Naive thymus-derived CD4-positive, alpha-beta T cell (primary cell): Measurements from ENCODE around the gene PCSK2. TPM values are rescaled to one million over a fixed set of nuclear protein-coding genes. Genes with fewer than 3 reads are reported as not detected.
A peak's percentile ranks its signal among the peaks of the same experiment; 100 is the strongest.

ENCODE experiments used
- ATAC-seq: fragments of 150-1000 bp; cut with Tn5 transposase; 2 replicates; pipeline ENCODE4 v1.10.0; 2021; ENCODE audit warnings: mild to moderate bottlenecking, moderate library complexity
- CTCF ChIA-PET: fragments of 350-600 bp; sonication (Branson Sonifier 250); formaldehyde crosslinking; loops from one replicate; lab custom pipeline; 2021; ENCODE audit warnings: antibody characterized with exemption; lab: Charles Lee
- POLR2A ChIA-PET: fragments of 350-600 bp; sonication (Branson Sonifier 250); formaldehyde crosslinking; loops from one replicate; lab custom pipeline; 2021; ENCODE audit warnings: antibody characterized with exemption, inconsistent platforms; lab: Charles Lee
- DNase-seq, 9 donors: peaks; one replicate each; pipeline versions ENCODE4 v3.0.0 to v3.0.0-alpha.2; 2020 to 2022; ENCODE audit warnings: mixed read lengths in 1 of 9
- H3K27ac ChIP-seq: one replicate; pipeline ENCODE4 v1.7.0; 2013; ENCODE audit warnings: mild to moderate bottlenecking, low read depth, low read length, moderate library complexity
- H3K27me3 ChIP-seq, 2 donors: one replicate each; pipeline ENCODE4 v1.7.0; 2013; ENCODE audit warnings: low read length in 2 of 2, mild to moderate bottlenecking in 2 of 2, moderate library complexity in 2 of 2; ENCODE audit not compliant: control insufficient read depth in 2 of 2, insufficient read depth in 2 of 2
- H3K36me3 ChIP-seq, 3 experiments: 1 replicate in 2 of 3; 2 replicates in 1 of 3; pipeline ENCODE4 v1.7.0; 2013; ENCODE audit warnings: low read length in 3 of 3, mild to moderate bottlenecking in 3 of 3, moderate library complexity in 1 of 3; ENCODE audit not compliant: insufficient read depth in 3 of 3, control insufficient read depth in 2 of 3
- H3K4me1 ChIP-seq, 2 donors: one replicate each; pipeline ENCODE4 v1.7.0; 2013; ENCODE audit warnings: low read length in 2 of 2, mild to moderate bottlenecking in 2 of 2, moderate library complexity in 1 of 2; ENCODE audit not compliant: control insufficient read depth in 2 of 2, insufficient read depth in 2 of 2
- H3K4me3 ChIP-seq: 2 replicates; pipeline ENCODE4 v1.7.0; 2013; ENCODE audit warnings: mild to moderate bottlenecking, low read length
- H3K9me3 ChIP-seq, 3 experiments: 1 replicate in 2 of 3; 2 replicates in 1 of 3; pipeline ENCODE4 v1.7.0; 2013; ENCODE audit warnings: low read length in 3 of 3; ENCODE audit not compliant: control insufficient read depth in 2 of 3
- H3K27ac Mint-ChIP-seq, 9 donors: one replicate each; pipeline ENCODE4 v1.8.0; 2020 to 2022; ENCODE audit warnings: mixed read lengths in 9 of 9, mild to moderate bottlenecking in 8 of 9, moderate library complexity in 5 of 9, inconsistent platforms in 2 of 9
- H3K27me3 Mint-ChIP-seq, 5 donors: one replicate each; pipeline ENCODE4 v1.8.0; 2021 to 2022; ENCODE audit warnings: mixed read lengths in 5 of 5, mild to moderate bottlenecking in 1 of 5
- H3K36me3 Mint-ChIP-seq, 5 donors: one replicate each; pipeline ENCODE4 v1.8.0; 2020 to 2022; ENCODE audit warnings: mixed read lengths in 5 of 5, mild to moderate bottlenecking in 3 of 5, inconsistent platforms in 1 of 5
- H3K4me1 Mint-ChIP-seq, 7 donors: one replicate each; pipeline ENCODE4 v1.8.0; 2020 to 2022; ENCODE audit warnings: mixed read lengths in 7 of 7, mild to moderate bottlenecking in 3 of 7, inconsistent platforms in 1 of 7
- H3K4me3 Mint-ChIP-seq, 10 donors: one replicate each; pipeline ENCODE4 v1.8.0; 2020 to 2022; ENCODE audit warnings: mild to moderate bottlenecking in 10 of 10, mixed read lengths in 10 of 10, moderate library complexity in 6 of 10, inconsistent platforms in 2 of 10
- H3K9me3 Mint-ChIP-seq, 11 donors: one replicate each; pipeline ENCODE4 v1.8.0; 2020 to 2022; ENCODE audit warnings: mixed read lengths in 11 of 11, mild to moderate bottlenecking in 4 of 11, inconsistent platforms in 1 of 11, moderate library complexity in 1 of 11
- intact Hi-C, 2 donors: fragments of 100-400 bp; cut with micrococcal nuclease; formaldehyde crosslinking; loops; one replicate each; pipeline ENCODE4 v1.15.1; 2023
- polyA plus RNA-seq, 2 donors: library from polyadenylated mRNA; unstranded; fragments of 300-500 nt; fragmentation: Illumina TruSeq; gene quantifications; one replicate each; pipeline ENCODE4 v1.2.3, GENCODE V29; 2021
- total RNA-seq, 6 experiments: library from RNA in 5 of 6; stranded (reverse) in 5 of 6; gene quantifications; 1 replicate in 5 of 6; 2 replicates in 1 of 6; pipeline ENCODE4 v1.2.3 and lab custom pipeline; 2021 to 2026

The PCSK2 gene
- total and polyA plus RNA-seq, 7 experiments from 2014 or later = not detected

DNA sequence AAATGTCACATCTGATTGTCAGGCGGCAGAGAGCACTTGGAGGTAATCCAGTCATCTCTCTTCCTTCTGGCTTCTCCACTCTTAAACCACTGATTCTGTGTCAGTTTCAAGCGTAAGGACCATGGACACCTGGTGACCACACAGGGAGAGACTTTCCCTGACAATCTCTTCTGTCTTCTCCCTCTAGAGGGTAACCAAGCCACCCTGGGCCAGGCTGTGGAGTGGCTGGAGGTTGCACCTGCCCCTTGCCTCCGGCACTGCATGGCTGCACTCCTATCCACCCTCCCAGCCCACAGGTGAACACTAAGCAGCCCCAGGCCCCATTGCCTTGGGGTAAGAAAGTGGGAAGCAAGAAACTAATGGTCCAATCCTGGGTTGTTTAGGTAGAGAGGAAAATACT lies 225.6 kb downstream of the PCSK2 start:
- Histone ChIP-seq H3K4me3 (no peak overlapping the region), H3K9me3 (no peaks in the 10 kb centered on the region), H3K27me3 (no peaks in the 10 kb centered on the region), H3K27ac (no peak overlapping the region), H3K36me3 (no peaks in the 10 kb centered on the region), H3K4me1 (no peaks in the 10 kb centered on the region)
- ChIA-PET CTCF (no interaction called here), POLR2A (no interaction called here)
- no peaks in the 10 kb centered on the region for H3K4me1 Mint-ChIP-seq
- H3K4me3 Mint-ChIP-seq = no peak overlapping the region
- no peak for ATAC-seq
- no peak overlapping the region for H3K27ac Mint-ChIP-seq
- no peaks in the 10 kb centered on the region for H3K9me3 Mint-ChIP-seq
- H3K36me3 Mint-ChIP-seq = no peaks in the 10 kb centered on the region
- DNase-seq = no peak
- intact Hi-C loops = no loop called here
- peaks cover 28 to 39% (median 32%) of the 10 kb centered on the region in 5 donors for H3K27me3 Mint-ChIP-seq

DNA sequence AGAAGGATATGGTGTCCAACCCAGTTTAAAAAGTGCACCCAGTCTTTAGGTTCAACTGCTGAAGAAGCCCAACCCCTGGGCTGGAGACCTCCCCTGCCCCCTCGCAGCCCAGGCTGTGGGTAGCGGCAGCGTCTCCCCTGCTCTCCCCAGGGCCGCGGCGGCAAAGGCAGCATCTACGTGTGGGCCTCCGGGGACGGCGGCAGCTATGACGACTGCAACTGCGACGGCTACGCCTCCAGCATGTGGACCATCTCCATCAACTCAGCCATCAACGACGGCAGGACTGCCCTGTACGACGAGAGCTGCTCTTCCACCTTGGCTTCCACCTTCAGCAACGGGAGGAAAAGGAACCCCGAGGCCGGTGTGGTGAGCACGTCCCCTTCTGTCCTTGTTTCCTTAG lies 226.8 kb downstream of the PCSK2 start:
- Histone ChIP-seq H3K27ac (no peak overlapping the region), H3K36me3 (no peaks in the 10 kb centered on the region), H3K9me3 (no peaks in the 10 kb centered on the region), H3K27me3 (no peaks in the 10 kb centered on the region), H3K4me1 (no peaks in the 10 kb centered on the region), H3K4me3 (no peak overlapping the region)
- no peak overlapping the region for H3K27ac Mint-ChIP-seq
- DNase-seq = no peak
- no peak for ATAC-seq
- ChIA-PET CTCF (no interaction called here), POLR2A (no interaction called here)
- no peaks in the 10 kb centered on the region for H3K36me3 Mint-ChIP-seq
- peak overlapping the region in 1 of 10 donors; percentile 44 for H3K4me3 Mint-ChIP-seq
- peaks cover 28 to 40% (median 32%) of the 10 kb centered on the region in 5 donors for H3K27me3 Mint-ChIP-seq
- H3K4me1 Mint-ChIP-seq = no peaks in the 10 kb centered on the region
- intact Hi-C loops = no loop called here
- H3K9me3 Mint-ChIP-seq = no peaks in the 10 kb centered on the region

DNA sequence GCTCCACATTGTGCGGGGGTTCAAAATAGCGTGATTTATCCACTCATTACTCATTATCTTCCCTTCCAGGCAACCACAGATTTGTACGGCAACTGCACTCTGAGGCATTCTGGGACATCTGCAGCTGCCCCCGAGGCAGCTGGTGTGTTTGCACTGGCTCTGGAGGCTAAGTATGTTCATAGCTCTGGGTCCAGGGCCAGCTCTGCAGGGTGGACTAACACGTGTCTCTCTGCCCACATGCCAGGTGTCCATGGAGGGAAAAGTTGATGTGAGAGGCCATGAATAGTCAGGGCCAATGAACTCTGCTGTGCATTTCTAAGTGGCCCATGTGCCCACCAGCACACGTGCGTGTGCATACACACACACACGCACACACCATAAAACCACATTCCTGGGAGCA lies 229.4 kb downstream of the PCSK2 start:
- H3K27ac Mint-ChIP-seq = no peak overlapping the region

DNA sequence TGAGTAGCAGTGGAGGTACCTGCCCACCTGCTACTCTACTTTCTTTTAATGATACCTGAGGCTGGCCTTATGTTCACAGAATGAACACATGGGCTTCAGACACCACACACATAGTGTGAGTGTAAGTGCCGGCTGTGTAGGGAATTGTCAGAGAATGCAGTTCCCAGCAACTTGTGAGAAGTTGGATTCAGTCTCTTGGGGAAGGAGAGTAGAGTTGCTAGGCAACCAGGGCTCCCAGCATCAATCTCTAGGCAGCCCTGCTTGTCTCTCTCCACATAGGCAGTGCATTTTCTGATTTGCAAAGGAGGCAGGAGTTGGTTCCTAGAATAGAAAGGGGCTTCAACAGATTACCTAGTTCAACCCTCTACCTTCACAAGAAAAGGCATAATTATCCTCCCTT lies 230.2 kb downstream of the PCSK2 start:
- Mint-ChIP-seq H3K27me3 (peaks cover 19 to 33% (median 24%) of the 10 kb centered on the region in 5 donors), H3K36me3 (peaks cover 0 to 1% (median 0%) of the 10 kb centered on the region in 5 donors), H3K9me3 (peaks cover 0 to 5% (median 0%) of the 10 kb centered on the region in 11 donors), H3K4me3 (no peak overlapping the region), H3K27ac (no peak overlapping the region), H3K4me1 (peaks cover 0 to 6% (median 0%) of the 10 kb centered on the region in 7 donors)
- POLR2A ChIA-PET = no interaction called here
- CTCF ChIA-PET = no interaction called here
- DNase-seq (no peak), ATAC-seq (no peak)
- Histone ChIP-seq H3K4me3 (no peak overlapping the region), H3K36me3 (no peaks in the 10 kb centered on the region), H3K4me1 (no peaks in the 10 kb centered on the region), H3K9me3 (no peaks in the 10 kb centered on the region), H3K27ac (no peak overlapping the region), H3K27me3 (no peaks in the 10 kb centered on the region)
- intact Hi-C loops = no loop called here

More for the DNA sequence above, 229.4 kb downstream of the PCSK2 start:
- H3K4me3 Mint-ChIP-seq = no peak overlapping the region
- Histone ChIP-seq H3K4me1 (no peaks in the 10 kb centered on the region), H3K27ac (no peak overlapping the region), H3K9me3 (no peaks in the 10 kb centered on the region), H3K4me3 (no peak overlapping the region), H3K27me3 (no peaks in the 10 kb centered on the region), H3K36me3 (no peaks in the 10 kb centered on the region)
- H3K9me3 Mint-ChIP-seq = peaks cover 0 to 5% (median 0%) of the 10 kb centered on the region in 11 donors
- H3K36me3 Mint-ChIP-seq = peaks cover 0 to 1% (median 0%) of the 10 kb centered on the region in 5 donors
- DNase-seq = no peak
- POLR2A ChIA-PET = no interaction called here
- CTCF ChIA-PET = no interaction called here
- H3K27me3 Mint-ChIP-seq = peaks cover 25 to 37% (median 29%) of the 10 kb centered on the region in 5 donors
- ATAC-seq = no peak
- peaks cover 0 to 6% (median 0%) of the 10 kb centered on the region in 7 donors for H3K4me1 Mint-ChIP-seq
- intact Hi-C loops = no loop called here

DNA sequence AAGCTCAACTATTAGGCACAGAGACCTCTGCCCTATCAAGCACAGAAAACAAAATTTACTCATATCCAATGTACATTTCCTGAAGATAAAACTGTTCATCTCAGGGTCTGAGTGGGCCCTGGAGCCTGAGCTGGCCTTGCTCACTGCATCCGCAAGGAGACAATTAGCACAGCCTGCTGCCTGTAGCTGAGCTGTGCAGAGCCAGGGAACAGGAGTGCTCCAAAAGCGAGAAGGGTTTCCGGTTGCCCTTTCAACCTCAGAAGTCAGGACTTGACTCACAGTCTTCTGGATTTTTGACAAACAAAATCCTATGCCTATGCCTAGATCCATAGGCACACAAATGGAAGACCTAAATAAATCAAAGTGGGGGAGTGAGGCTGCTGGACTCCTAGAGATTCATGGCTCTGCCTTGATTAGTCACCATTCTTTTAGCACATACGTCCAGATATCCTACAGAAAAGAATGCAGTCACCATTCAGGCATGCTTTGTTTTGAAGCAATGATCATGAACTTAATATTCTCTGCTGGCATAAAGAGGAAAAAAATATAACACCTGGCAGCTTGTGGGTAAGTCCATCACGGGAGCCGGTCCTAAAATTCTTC lies 230.8 kb downstream of the PCSK2 start:
- intact Hi-C loops = no loop called here
- Histone ChIP-seq H3K9me3 (no peaks in the 10 kb centered on the region), H3K4me3 (no peak overlapping the region), H3K27me3 (no peaks in the 10 kb centered on the region), H3K4me1 (no peaks in the 10 kb centered on the region), H3K27ac (no peak overlapping the region), H3K36me3 (no peaks in the 10 kb centered on the region)
- POLR2A ChIA-PET = no interaction called here
- no peak for DNase-seq
- peaks cover 0 to 6% (median 0%) of the 10 kb centered on the region in 7 donors for H3K4me1 Mint-ChIP-seq
- H3K27me3 Mint-ChIP-seq = peaks cover 18 to 30% (median 24%) of the 10 kb centered on the region in 5 donors
- no peak for ATAC-seq
- CTCF ChIA-PET = no interaction called here
- H3K9me3 Mint-ChIP-seq = peaks cover 0 to 5% (median 0%) of the 10 kb centered on the region in 11 donors
- peaks cover 0 to 1% (median 0%) of the 10 kb centered on the region in 5 donors for H3K36me3 Mint-ChIP-seq
- H3K27ac Mint-ChIP-seq = no peak overlapping the region
- H3K4me3 Mint-ChIP-seq = no peak overlapping the region

DNA sequence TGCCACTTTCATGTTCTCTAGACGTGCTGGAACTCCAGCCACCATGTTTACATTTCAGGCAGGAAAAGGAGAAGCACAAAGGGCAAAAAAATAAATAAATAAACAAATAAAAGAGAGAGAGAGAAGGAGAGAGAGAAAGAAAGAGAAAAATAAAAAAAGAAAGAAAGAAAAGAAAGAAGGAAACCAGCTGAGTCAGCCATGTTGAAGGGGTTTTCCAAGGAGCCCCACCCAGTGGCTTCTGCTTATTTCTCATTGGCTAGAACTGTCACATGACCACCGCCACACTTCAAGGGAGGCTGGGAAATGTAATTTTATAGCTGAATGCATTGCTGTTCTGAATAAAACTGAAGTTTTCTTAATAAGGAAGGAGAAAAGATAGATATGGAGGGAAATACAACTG lies 233.3 kb downstream of the PCSK2 start:
- H3K36me3 ChIP-seq = no peaks in the 10 kb centered on the region
- H3K27ac ChIP-seq = no peak overlapping the region
- CTCF ChIA-PET = no interaction called here
- H3K9me3 ChIP-seq = no peaks in the 10 kb centered on the region
- no peak overlapping the region for H3K4me3 ChIP-seq
- H3K9me3 Mint-ChIP-seq = peaks cover 0 to 5% (median 0%) of the 10 kb centered on the region in 11 donors
- no peaks in the 10 kb centered on the region for H3K4me1 ChIP-seq
- H3K27me3 ChIP-seq = no peaks in the 10 kb centered on the region
- intact Hi-C loops = no loop called here
- H3K4me1 Mint-ChIP-seq = peaks cover 0 to 6% (median 0%) of the 10 kb centered on the region in 7 donors
- POLR2A ChIA-PET = no interaction called here
- ATAC-seq (no peak), DNase-seq (no peak)
- H3K27ac Mint-ChIP-seq = no peak overlapping the region
- no peak overlapping the region for H3K4me3 Mint-ChIP-seq
- H3K27me3 Mint-ChIP-seq = peaks cover 11 to 30% (median 16%) of the 10 kb centered on the region in 5 donors
- peaks cover 0 to 1% (median 0%) of the 10 kb centered on the region in 5 donors for H3K36me3 Mint-ChIP-seq

DNA sequence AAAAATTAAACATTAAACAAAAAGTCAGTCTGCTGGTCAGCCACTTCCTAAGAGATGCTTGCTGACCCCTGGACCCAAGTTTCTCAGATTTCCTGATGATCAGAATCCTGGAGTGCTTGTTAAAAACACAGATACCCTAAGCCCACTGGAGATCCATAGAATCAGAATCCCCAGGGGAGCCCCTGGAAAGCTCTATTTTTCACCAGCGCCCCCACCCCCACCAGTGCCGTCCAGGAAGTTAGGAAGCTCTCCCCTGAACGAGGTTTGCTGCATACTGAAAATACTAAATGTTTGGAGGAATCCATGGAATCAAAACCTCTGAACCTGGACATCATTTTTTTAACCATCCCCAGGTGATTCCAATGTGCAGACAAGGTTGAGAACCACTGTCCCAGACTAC lies 235.1 kb downstream of the PCSK2 start:
- CTCF ChIA-PET = no interaction called here
- H3K27me3 Mint-ChIP-seq = peaks cover 4 to 18% (median 6%) of the 10 kb centered on the region in 5 donors
- H3K4me1 Mint-ChIP-seq = peaks cover 0 to 6% (median 0%) of the 10 kb centered on the region in 7 donors
- DNase-seq = no peak
- Histone ChIP-seq H3K36me3 (no peaks in the 10 kb centered on the region), H3K4me3 (no peak overlapping the region), H3K4me1 (no peaks in the 10 kb centered on the region), H3K9me3 (no peaks in the 10 kb centered on the region), H3K27me3 (no peaks in the 10 kb centered on the region), H3K27ac (no peak overlapping the region)
- ATAC-seq = no peak
- intact Hi-C loops = no loop called here
- POLR2A ChIA-PET = no interaction called here
- H3K9me3 Mint-ChIP-seq = peaks cover 0 to 5% (median 0%) of the 10 kb centered on the region in 11 donors
- H3K27ac Mint-ChIP-seq = no peak overlapping the region
- H3K36me3 Mint-ChIP-seq = peaks cover 0 to 1% (median 0%) of the 10 kb centered on the region in 5 donors
- no peak overlapping the region for H3K4me3 Mint-ChIP-seq
